HG03565 (cell line): ENCODE results near the gene CHST13.

ENCODE experiments used
- ATAC-seq: cut with Tn5 transposase; IDR thresholded peaks from one replicate; pipeline ENCODE4 v1.9.1; 2021; ENCODE audit warnings: mild to moderate bottlenecking, moderate library complexity; ENCODE audit not compliant: unreplicated experiment

Gene CHST13

GRCh38 chr3:126487151-126487771 lies 36.7 kb upstream of the CHST13 start:
- no peak for ATAC-seq

- ATAC-seq, result no peak
Observed at GRCh38 chr3:126488185-126488584, 35.8 kb upstream of the CHST13 start.

DNA sequence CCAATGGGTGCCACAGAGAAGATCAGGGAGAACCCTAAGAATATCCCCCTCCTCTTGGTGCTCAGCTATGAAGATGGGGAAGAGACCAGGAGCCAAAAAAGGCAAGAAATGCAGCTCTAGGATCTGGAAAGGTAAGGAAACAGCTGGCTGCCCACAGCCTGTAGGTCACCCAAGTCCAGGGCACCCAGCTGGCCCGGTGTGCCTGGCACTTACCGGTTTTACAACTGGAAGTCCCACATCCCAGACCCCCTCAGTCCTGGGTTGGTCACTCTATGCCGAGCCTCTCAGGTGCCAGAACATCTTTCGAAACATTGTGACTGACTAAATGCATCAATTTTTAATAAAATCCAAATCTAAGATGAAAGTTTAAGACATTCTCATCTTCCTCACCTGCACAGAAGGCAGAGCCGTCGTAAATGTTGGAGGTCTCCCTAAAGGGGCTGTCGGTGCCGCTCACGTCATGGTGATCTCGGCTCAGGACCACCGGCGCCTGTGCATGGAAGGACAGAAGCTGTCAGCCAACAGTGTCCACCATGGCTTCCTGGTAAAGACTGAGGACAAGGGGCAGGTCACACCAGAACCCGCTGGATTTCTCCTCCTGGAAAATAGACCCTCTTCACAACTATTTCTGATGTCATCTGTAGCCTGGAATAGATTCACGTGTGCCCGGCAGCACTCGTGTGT lies 34.9 kb upstream of the CHST13 start:
- no peak for ATAC-seq

GRCh38 chr3:126490619-126491018 lies 33.3 kb upstream of the CHST13 start:
- ATAC-seq, result no peak

DNA sequence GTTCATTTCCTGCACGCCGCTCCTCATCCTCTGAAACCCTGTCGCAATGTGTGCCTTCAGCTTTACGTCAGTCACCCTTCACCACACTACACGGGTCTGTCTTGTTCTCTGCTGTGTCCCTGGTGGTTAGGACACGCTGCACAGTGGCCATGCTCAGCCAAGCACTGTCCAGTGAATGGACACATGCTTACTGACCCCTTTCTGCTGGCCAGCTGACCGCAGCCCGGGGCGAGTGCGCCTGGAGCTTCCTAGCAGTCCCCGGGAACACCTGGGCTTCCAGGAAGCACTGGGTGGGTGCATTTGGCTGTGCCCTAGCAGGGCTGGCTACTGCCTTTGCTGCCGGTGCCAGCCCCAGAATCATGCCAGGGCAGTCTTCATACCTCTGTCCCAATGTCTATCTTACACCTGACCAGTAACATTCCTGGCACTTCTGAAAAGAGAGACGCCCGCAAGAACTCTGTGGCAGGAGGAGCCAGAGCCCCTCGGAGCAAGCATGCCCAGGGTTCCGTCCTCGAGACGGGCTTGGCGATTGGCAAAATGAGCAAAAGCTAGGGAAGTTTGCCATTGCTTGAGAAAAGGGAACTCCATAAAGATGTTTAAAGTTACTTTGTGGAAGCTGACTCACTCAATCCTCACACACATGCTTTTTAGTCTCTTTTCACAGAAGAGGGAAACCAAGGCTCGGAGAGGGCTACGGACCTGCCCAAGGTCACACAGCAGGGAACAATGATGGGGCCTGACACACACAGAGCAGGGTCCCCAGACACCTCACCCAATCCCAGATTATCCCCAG lies 32.5 kb upstream of the CHST13 start:
- no peak for ATAC-seq

DNA sequence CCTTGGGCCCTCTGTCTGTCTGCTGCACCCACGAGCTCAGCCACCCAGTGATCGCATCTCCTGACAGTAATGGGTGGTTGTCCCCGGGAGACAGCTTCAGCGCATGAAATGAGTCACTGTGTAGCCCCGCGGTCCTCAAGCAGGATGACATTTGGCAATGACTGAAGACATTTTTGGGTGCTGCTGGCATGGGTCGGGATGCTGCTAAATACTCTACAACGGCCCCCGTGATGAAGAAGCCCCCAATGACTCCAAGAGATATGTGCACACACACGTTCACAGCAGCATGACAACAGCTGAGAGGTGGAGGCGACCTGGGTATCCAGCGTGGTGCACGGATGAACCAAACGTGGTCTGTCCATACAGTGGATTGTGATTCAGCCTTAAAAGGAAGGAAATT lies 30.9 kb upstream of the CHST13 start:
- ATAC-seq, result no peak

- ATAC-seq, result no peak
Observed at GRCh38 chr3:126493739-126494138, 30.2 kb upstream of the CHST13 start.

DNA sequence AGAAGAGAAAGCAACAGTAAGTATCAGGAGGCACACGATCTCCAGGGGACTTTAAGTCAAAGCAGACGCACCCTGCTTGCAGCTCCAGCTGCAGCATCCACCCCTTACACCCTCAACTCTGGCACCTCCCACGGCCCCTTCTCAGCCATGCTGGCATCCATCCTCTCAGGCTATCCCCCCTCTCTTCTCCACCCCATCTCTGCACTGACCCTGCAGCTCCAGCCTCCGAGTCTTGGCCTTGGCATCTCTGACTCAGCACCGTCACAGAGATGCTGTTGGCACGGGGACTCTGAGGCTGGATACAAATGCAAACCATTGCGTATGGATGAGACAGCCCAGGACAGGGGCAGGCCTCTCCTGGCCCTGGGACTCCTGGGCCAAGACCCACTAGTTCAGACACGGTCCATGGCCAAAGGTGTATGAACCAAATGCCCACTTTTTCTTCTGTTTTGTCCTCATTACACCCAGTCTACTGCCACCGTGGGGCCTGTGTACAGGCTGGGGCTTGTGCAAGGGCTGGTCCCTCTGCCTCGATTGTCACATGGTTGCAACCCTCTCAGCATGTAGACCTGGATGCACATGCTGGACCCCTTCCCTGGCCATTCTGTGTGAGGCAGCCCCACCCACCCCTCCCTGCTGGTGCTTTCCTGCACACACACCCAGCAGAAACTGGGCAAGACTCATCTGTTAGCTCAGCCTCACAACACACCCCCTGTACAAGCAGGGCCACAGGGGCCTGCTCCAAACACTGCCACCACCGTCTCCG lies 29.6 kb upstream of the CHST13 start:
- no peak for ATAC-seq

DNA sequence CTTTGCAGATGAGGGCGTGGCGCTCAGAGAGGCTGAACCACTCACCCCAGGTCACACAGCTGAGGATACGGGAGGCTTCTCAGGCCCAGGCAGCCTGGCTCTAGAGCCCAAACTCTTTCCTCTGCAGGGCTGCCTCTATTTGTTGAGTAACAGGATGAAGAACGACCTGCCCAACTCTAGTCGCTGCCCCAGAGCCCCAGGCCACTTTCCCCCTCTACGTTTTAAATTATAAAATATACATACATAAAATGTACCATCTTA lies 29.1 kb upstream of the CHST13 start:
- ATAC-seq, result no peak

- no peak for ATAC-seq
Observed at GRCh38 chr3:126495786-126496185, 28.2 kb upstream of the CHST13 start.

GRCh38 chr3:126496894-126497850 lies 26.8 kb upstream of the CHST13 start:
- no peak for ATAC-seq

GRCh38 chr3:126497956-126498355 lies 26.0 kb upstream of the CHST13 start:
- no peak for ATAC-seq

DNA sequence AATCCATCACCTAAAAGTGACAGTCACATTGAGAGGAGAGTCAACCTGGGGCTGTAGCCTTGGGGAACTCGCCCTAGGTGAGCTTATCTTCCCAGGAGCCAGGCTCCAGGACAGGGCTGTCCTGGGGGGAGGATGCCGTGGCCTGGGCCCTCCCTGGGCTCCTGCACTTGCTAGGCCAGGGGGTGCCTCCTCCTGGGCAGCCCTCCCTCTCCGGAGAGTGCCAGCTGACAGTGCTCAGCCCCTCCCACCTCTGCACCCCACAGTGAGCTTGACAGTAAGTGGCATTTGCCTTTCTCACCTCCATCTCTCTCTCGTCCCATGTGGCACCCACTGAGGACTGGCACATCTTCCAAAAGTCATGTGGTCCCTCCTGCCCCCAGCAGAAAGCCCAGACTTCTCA lies 25.5 kb upstream of the CHST13 start:
- no peak for ATAC-seq

GRCh38 chr3:126498929-126499328 lies 25.0 kb upstream of the CHST13 start:
- ATAC-seq, result no peak

DNA sequence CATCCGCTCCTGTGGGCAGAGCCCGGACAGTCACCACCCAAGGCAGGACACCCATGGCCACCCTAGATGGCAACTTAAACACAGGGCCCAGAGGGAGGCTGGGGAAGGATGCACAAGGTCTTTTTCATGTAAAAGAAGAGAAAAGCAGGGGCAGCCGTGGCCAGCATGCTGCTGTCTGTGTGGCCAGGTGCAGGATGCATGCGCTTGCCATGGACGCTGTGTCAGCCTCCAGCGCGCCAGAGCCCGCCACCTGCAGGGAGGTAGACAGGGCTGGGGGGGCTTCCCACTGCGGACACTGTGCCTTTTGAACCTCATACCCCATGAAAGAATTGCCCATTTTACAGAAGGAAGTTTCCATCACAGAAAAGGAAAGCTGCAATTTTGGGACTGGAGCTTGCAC lies 24.6 kb upstream of the CHST13 start:
- no peak for ATAC-seq

GRCh38 chr3:126500016-126500415 lies 23.9 kb upstream of the CHST13 start:
- ATAC-seq, result no peak

DNA sequence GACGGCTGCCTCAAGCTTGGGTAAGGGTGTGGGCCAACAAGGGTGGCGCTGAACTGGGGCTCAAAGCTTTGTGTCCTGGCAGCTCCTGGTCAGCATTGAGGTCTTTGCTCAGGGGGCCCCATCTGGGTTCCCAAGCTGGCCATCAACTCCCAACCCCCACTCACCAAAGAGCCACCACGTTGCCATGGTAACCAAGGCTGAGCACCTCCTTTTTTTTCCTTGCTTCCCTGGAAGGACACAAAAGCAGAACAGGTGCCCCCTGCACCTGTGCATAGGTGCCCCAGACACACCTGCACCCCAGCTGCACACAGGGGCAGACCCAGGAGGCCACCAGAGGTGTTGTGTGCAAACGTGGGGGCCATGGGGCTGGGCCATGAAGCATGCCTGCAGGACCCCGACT lies 22.9 kb upstream of the CHST13 start:
- no peak for ATAC-seq

DNA sequence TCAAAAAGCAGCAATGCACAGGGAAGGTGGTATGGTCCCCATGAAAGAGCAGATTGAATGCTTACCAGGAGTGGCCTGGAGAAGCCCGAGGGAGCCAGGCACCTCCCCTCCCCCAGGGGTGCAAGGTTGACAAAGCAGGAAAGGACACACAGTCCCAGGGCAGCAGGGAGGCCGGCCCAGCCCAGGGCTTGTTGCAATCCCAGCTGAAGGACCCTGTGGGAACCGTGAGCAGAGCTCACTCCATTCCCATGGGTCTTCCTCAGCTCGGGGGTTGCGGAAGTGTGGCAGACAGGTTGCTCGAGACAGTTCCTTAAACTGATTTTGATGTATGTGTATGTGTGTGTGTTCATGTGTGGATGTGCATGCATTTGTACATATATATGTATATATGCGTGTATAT lies 22.2 kb upstream of the CHST13 start:
- no peak for ATAC-seq

DNA sequence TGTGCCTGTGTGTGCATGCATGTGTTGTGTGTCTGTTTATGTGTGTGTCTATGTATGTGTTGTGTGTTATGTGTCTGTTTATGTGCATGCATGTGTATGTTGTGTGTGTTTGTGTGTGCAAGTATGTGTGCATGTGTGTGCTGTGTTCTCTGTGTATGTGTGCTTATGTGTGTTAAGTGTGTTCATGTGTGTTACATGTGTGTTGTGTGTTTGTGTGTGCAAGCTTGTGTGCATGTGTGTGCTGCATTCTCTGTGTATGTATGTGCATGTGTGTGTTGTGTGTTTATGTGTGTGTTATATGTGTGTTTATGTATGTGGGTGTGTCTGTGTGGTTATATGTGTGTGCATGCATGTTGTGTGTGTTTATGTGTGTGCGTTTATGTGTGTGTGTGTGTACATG lies 21.3 kb upstream of the CHST13 start:
- no peak for ATAC-seq

GRCh38 chr3:126503701-126504100 lies 20.3 kb upstream of the CHST13 start:
- no peak for ATAC-seq

DNA sequence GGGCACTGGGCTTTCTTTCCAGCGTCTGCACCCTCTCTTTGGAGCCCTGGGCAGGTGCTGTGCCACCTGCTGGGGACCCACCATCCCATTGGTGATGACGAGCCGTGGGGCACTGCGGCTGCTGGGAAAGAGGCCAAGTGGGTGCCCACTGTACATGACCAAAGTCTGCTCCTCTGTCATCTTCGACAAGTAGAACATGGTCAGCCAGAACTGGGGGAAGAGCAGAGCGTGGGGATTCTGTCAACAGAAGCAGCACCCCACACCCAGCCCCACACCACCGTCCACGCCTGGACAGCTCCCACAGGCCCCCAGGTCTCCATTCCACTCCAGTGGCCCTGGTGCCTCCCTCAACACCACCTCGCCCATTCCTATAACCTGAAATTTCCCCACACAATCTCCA lies 16.1 kb upstream of the CHST13 start:
- no peak for ATAC-seq
